HG02852 (cell line): ENCODE measurements around the gene CADPS.

Source experiments
- ATAC-seq: cut with Tn5 transposase; IDR thresholded peaks from one replicate; pipeline ENCODE4 v1.9.1; 2021; ENCODE audit warnings: mild to moderate bottlenecking, moderate library complexity; ENCODE audit not compliant: unreplicated experiment

The CADPS gene

GRCh38 chr3:62653796-62654195, 221.4 kb downstream of the CADPS start:
- no peak for ATAC-seq

GRCh38 chr3:62647711-62648110, 227.5 kb downstream of the CADPS start:
- ATAC-seq = no peak

- ATAC-seq = no peak
Observed at GRCh38 chr3:62644493-62644892, 230.7 kb downstream of the CADPS start.

GRCh38 chr3:62638316-62638715, 236.9 kb downstream of the CADPS start:
- no peak for ATAC-seq

GRCh38 chr3:62636235-62636826, 238.9 kb downstream of the CADPS start:
- ATAC-seq = no peak

GRCh38 chr3:62632510-62633294, 242.5 kb downstream of the CADPS start:
- no peak for ATAC-seq

GRCh38 chr3:62631488-62631887, 243.7 kb downstream of the CADPS start:
- no peak for ATAC-seq

- no peak for ATAC-seq
Observed at GRCh38 chr3:62630664-62631063, 244.6 kb downstream of the CADPS start.

- ATAC-seq = no peak
Observed at GRCh38 chr3:62625268-62625667, 249.9 kb downstream of the CADPS start.

GRCh38 chr3:62624185-62624584, 251.0 kb downstream of the CADPS start:
- ATAC-seq = no peak

- ATAC-seq = peak; percentile 60
Observed at GRCh38 chr3:62622553-62623174, 252.6 kb downstream of the CADPS start.

- ATAC-seq = no peak
Observed at GRCh38 chr3:62621925-62622324, 253.3 kb downstream of the CADPS start.

GRCh38 chr3:62621176-62621575, 254.0 kb downstream of the CADPS start:
- ATAC-seq = no peak

- no peak for ATAC-seq
Observed at GRCh38 chr3:62615258-62615849, 259.9 kb downstream of the CADPS start.

- ATAC-seq = no peak
Observed at GRCh38 chr3:62614527-62614926, 260.7 kb downstream of the CADPS start.

GRCh38 chr3:62611541-62612240, 263.5 kb downstream of the CADPS start:
- no peak for ATAC-seq

GRCh38 chr3:62607287-62608029, 267.8 kb downstream of the CADPS start:
- ATAC-seq = no peak

GRCh38 chr3:62605413-62606068, 269.7 kb downstream of the CADPS start:
- ATAC-seq = no peak

- ATAC-seq = no peak
Observed at GRCh38 chr3:62604751-62605351, 270.4 kb downstream of the CADPS start.

- ATAC-seq = no peak
Observed at GRCh38 chr3:62604298-62604697, 270.9 kb downstream of the CADPS start.
